Neural progenitor cell (in vitro differentiated cells): Measurements from ENCODE around the gene SUGCT. TPM values are rescaled to one million over a fixed set of nuclear protein-coding genes. Genes with fewer than 3 reads are reported as not detected.

Experiments used
- DNase-seq: peaks from one replicate; pipeline ENCODE4 v3.0.0-alpha.2; 2016; ENCODE audit warnings: low spot score
- H2AFZ ChIP-seq: fragments of 200-600 bp; sonication (generic); replicated peaks from 2 replicates; pipeline ENCODE4 v1.6.1; 2016; ENCODE audit warnings: antibody characterized with exemption
- H3F3A ChIP-seq: fragments of 200-600 bp; sonication (generic); 2 replicates; pipeline ENCODE4 v1.6.1; 2016; ENCODE audit warnings: antibody characterized with exemption, low read depth
- H3K27ac ChIP-seq: fragments of 200-600 bp; sonication (generic); 2 replicates; pipeline ENCODE4 v1.5.1; 2016; ENCODE audit warnings: mild to moderate bottlenecking
- H3K27me3 ChIP-seq: fragments of 200-600 bp; sonication (generic); 2 replicates; pipeline ENCODE4 v1.6.1; 2016; ENCODE audit warnings: mild to moderate bottlenecking, moderate library complexity
- H3K36me3 ChIP-seq: fragments of 200-600 bp; sonication (generic); 2 replicates; pipeline ENCODE4 v1.5.1; 2016
- H3K4me1 ChIP-seq: fragments of 200-600 bp; sonication (generic); 2 replicates; pipeline ENCODE4 v1.6.1; 2016; ENCODE audit warnings: mixed run types
- H3K4me2 ChIP-seq: fragments of 200-600 bp; sonication (generic); 2 replicates; pipeline ENCODE4 v1.6.1; 2016
- H3K4me3 ChIP-seq: fragments of 200-600 bp; sonication (generic); 2 replicates; pipeline ENCODE4 v1.5.1; 2016
- H3K79me2 ChIP-seq: fragments of 200-600 bp; sonication (generic); 2 replicates; pipeline ENCODE4 v1.6.1; 2016; ENCODE audit warnings: low read depth
- H3K9ac ChIP-seq: fragments of 200-600 bp; sonication (generic); 2 replicates; pipeline ENCODE4 v1.6.1; 2016
- H3K9me3 ChIP-seq: fragments of 200-600 bp; sonication (generic); 2 replicates; pipeline ENCODE4 v1.5.1; 2016; ENCODE audit warnings: low read depth
- H4K20me1 ChIP-seq: fragments of 200-600 bp; sonication (generic); 2 replicates; pipeline ENCODE4 v1.6.1; 2016; ENCODE audit warnings: low read depth
- H3K27ac Mint-ChIP-seq: 3 replicates; pipeline ENCODE4 v1.8.0; 2021; ENCODE audit warnings: mixed read lengths
- H3K27me3 Mint-ChIP-seq: 2 replicates; pipeline ENCODE4 v1.8.0; 2022; ENCODE audit warnings: low read depth, mild to moderate bottlenecking, inconsistent platforms, moderate library complexity, mixed read lengths; ENCODE audit not compliant: insufficient read depth
- H3K36me3 Mint-ChIP-seq: 3 replicates; pipeline ENCODE4 v1.8.0; 2021; ENCODE audit warnings: mixed read lengths
- H3K4me1 Mint-ChIP-seq: 3 replicates; pipeline ENCODE4 v1.8.0; 2021; ENCODE audit warnings: mixed read lengths
- H3K4me3 Mint-ChIP-seq: 3 replicates; pipeline ENCODE4 v1.8.0; 2021; ENCODE audit warnings: mild to moderate bottlenecking, moderate library complexity, mixed read lengths
- H3K9me3 Mint-ChIP-seq: 3 replicates; pipeline ENCODE4 v1.8.0; 2020; ENCODE audit warnings: mixed read lengths
- EZH2 ChIP-seq: fragments of 200-600 bp; sonication (generic); IDR thresholded peaks from 2 replicates; pipeline ENCODE4 v1.6.1; 2017; ENCODE audit warnings: antibody characterized with exemption, mild to moderate bottlenecking, moderate library complexity
- EZH2phosphoT487 ChIP-seq: fragments of 200-600 bp; sonication (generic); IDR thresholded peaks from 2 replicates; pipeline ENCODE4 v1.6.1; 2017; ENCODE audit warnings: antibody characterized with exemption
- total RNA-seq: library from RNA; depleted of rRNA; stranded (reverse); fragments of >200 nt; gene quantifications from 2 replicates; pipeline ENCODE4 v1.2.3, GENCODE V29; 2015; ENCODE audit warnings: low replicate concordance
- TF ChIP-seq, protein P1 (sequence below): fragments of 200-600 bp; sonication (generic); IDR thresholded peaks from 2 replicates; pipeline ENCODE4 v1.5.1; 2017; ENCODE audit warnings: antibody characterized with exemption, mild to moderate bottlenecking

SUGCT gene
- total RNA-seq, 1 donor from 2014 or later = 10.1 TPM

- H3K4me1 ChIP-seq = no peaks in the 10 kb centered on the region
- H3K4me3 ChIP-seq = no peak overlapping the region
- Mint-ChIP-seq H3K27me3 (peaks cover 2% of the 10 kb centered on the region), H3K4me1 (no peaks in the 10 kb centered on the region), H3K4me3 (no peak overlapping the region), H3K9me3 (no peaks in the 10 kb centered on the region), H3K27ac (no peak overlapping the region), H3K36me3 (no peaks in the 10 kb centered on the region)
- no peak overlapping the region for H3K27ac ChIP-seq
- DNase-seq = no peak
- H3K79me2 ChIP-seq = no peaks in the 10 kb centered on the region
- H3K9me3 ChIP-seq = no peaks in the 10 kb centered on the region
- TF ChIP-seq EZH2 = no peak
- TF ChIP-seq, protein P1, sequence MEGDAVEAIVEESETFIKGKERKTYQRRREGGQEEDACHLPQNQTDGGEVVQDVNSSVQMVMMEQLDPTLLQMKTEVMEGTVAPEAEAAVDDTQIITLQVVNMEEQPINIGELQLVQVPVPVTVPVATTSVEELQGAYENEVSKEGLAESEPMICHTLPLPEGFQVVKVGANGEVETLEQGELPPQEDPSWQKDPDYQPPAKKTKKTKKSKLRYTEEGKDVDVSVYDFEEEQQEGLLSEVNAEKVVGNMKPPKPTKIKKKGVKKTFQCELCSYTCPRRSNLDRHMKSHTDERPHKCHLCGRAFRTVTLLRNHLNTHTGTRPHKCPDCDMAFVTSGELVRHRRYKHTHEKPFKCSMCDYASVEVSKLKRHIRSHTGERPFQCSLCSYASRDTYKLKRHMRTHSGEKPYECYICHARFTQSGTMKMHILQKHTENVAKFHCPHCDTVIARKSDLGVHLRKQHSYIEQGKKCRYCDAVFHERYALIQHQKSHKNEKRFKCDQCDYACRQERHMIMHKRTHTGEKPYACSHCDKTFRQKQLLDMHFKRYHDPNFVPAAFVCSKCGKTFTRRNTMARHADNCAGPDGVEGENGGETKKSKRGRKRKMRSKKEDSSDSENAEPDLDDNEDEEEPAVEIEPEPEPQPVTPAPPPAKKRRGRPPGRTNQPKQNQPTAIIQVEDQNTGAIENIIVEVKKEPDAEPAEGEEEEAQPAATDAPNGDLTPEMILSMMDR = no peak
- TF ChIP-seq EZH2phosphoT487 = no peak
- H4K20me1 ChIP-seq = no peaks in the 10 kb centered on the region
- no peak overlapping the region for H2AFZ ChIP-seq
- no peaks in the 10 kb centered on the region for H3F3A ChIP-seq
- no peak overlapping the region for H3K9ac ChIP-seq
- H3K4me2 ChIP-seq = no peak overlapping the region
- H3K27me3 ChIP-seq = no peaks in the 10 kb centered on the region
- H3K36me3 ChIP-seq = no peaks in the 10 kb centered on the region
Measured at GRCh38 chr7:40354711-40355110, 219.9 kb downstream of the SUGCT start.

GRCh38 chr7:40356312-40356711 lies 221.5 kb downstream of the SUGCT start:
- Histone ChIP-seq H4K20me1 (no peaks in the 10 kb centered on the region), H3K4me2 (no peak overlapping the region), H3K27me3 (no peaks in the 10 kb centered on the region), H3K79me2 (no peaks in the 10 kb centered on the region), H3K9ac (no peak overlapping the region), H3K27ac (no peak overlapping the region), H2AFZ (no peak overlapping the region), H3K36me3 (no peaks in the 10 kb centered on the region), H3K9me3 (no peaks in the 10 kb centered on the region), H3K4me1 (no peaks in the 10 kb centered on the region), H3K4me3 (no peak overlapping the region), H3F3A (no peaks in the 10 kb centered on the region)
- H3K4me1 Mint-ChIP-seq = no peaks in the 10 kb centered on the region
- TF ChIP-seq, protein P1 = no peak
- TF ChIP-seq EZH2phosphoT487 (no peak), EZH2 (no peak)
- H3K27ac Mint-ChIP-seq = no peak overlapping the region
- H3K4me3 Mint-ChIP-seq = no peak overlapping the region
- no peak for DNase-seq
- no peaks in the 10 kb centered on the region for H3K9me3 Mint-ChIP-seq
- peaks cover 2% of the 10 kb centered on the region for H3K27me3 Mint-ChIP-seq
- no peaks in the 10 kb centered on the region for H3K36me3 Mint-ChIP-seq

- no peak for DNase-seq
- H3K27ac Mint-ChIP-seq = no peak overlapping the region
- H3K4me3 Mint-ChIP-seq = no peak overlapping the region
- no peaks in the 10 kb centered on the region for H3K9me3 Mint-ChIP-seq
- no peak overlapping the region for H3K27ac ChIP-seq
- TF ChIP-seq, protein P1 = no peak
- TF ChIP-seq EZH2 (no peak), EZH2phosphoT487 (no peak)
- H4K20me1 ChIP-seq = no peaks in the 10 kb centered on the region
- H2AFZ ChIP-seq = no peak overlapping the region
- H3K4me3 ChIP-seq = no peak overlapping the region
- H3K79me2 ChIP-seq = no peaks in the 10 kb centered on the region
- H3K36me3 Mint-ChIP-seq = no peaks in the 10 kb centered on the region
- no peaks in the 10 kb centered on the region for H3K27me3 ChIP-seq
- no peaks in the 10 kb centered on the region for H3F3A ChIP-seq
- H3K4me2 ChIP-seq = no peak overlapping the region
- H3K36me3 ChIP-seq = no peaks in the 10 kb centered on the region
- H3K27me3 Mint-ChIP-seq = peaks cover 2% of the 10 kb centered on the region
- no peaks in the 10 kb centered on the region for H3K9me3 ChIP-seq
- no peaks in the 10 kb centered on the region for H3K4me1 ChIP-seq
- H3K9ac ChIP-seq = no peak overlapping the region
- H3K4me1 Mint-ChIP-seq = no peaks in the 10 kb centered on the region
Measured at GRCh38 chr7:40356871-40357709, 222.3 kb downstream of the SUGCT start.
